HPDE6-E6E7 (cell line): ENCODE results near the gene CANX.

Source experiments
- DNase-seq: peaks from one replicate; pipeline ENCODE4 v3.0.0; 2011; ENCODE audit warnings: missing footprints; ENCODE audit errors: extremely low spot score

The CANX gene

DNA sequence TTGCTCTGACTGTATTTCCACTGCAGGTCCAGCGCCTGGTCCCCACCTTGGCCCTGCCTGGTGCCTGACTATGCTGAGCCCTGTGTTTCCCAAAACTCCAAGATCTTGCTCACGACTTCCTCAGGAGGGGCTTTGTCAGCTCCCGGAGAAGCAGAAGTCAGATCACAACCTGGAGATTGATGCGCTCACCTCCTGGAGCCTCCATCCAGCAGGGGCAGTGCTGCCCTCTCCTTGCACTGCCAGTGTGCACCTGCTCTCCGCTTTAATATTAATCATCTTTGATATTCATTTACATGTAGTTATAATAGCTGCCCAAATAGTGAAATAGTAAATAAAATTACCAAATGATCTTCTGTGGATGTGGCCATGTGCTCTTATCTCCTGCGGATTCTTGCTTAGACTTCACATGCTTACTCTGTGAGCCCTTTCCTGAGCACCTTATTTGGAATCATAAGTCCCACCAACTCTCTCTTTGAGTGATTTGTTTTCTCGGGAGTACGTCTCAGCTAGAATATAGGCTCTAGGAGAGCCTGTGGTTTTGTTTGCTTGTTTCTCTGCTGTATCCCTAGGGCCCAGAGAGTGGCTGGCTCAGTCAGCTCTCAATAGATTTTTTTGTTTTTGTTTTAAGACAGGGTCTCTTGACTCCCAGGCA lies 51.2 kb downstream of the CANX start:
- DNase-seq = no peak

GRCh38 chr5:179753971-179754370 lies 55.2 kb downstream of the CANX start:
- no peak for DNase-seq

GRCh38 chr5:179755022-179755421 lies 56.3 kb downstream of the CANX start:
- DNase-seq = no peak

DNA sequence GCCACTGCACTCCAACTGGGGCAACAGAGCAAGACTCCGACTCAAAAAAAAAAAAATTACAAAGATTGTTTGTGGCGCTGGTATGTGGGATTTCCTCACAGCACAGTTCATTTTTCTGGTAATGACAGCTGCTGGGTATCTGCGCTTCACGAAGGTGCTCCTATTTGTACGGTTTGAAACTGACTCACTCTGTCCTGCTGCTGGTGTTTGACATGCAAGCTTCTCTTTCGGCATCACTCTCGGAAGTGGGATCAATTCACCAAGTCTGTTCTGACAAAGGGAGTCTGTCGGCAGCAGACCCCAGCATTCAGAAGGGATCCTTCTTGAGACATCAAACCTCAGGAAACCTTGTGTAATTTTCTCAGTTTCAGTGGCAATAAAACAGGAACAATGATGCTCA lies 60.2 kb downstream of the CANX start:
- DNase-seq = no peak

DNA sequence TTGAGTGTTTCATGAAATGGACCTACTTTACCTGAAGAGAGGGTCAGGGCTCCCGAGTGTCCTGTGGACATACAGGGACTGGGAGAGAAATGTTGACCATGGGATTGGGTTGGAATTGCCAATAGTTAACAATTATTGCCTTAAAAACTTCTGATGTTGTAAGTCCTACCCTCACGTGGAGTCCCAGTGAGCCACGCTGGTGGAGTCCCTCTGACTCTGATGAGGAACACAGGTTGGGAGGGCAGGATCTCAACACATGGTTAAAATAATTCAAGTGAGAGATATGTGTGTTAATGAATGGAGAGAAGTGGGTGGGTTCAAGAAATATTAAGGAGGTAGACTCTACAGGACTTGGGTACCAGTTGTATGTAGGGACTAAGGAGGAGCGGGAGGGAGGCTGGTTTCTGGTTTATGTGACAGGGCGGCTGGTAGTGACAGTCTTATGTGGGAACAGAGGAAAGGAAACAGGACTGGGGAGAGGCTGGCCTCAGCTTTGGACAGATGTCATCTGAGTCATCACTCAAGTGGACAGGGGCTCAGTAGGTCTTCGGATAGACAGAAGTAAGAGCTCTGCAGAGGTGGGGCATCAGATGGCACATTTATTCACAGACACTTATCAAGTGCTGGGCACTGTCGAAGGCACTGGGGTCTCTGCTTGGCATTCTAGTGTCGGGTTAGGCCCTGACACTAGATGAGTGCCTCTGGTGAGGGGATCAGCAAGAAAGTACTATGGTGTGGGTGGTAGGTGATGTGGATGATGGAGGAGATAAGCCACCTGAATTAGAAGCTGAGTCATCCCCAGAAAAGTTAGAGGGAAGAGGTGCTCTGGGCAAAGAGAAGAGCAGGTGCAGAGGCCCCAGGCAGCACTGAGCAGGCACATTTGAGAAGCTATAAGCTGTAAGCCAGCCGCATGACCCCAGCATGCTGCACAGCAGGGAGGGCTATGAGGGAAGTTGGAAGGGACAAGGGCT lies 61.1 kb downstream of the CANX start:
- DNase-seq = no peak

GRCh38 chr5:179762079-179762780 lies 63.5 kb downstream of the CANX start:
- peak; percentile 20 for DNase-seq

DNA sequence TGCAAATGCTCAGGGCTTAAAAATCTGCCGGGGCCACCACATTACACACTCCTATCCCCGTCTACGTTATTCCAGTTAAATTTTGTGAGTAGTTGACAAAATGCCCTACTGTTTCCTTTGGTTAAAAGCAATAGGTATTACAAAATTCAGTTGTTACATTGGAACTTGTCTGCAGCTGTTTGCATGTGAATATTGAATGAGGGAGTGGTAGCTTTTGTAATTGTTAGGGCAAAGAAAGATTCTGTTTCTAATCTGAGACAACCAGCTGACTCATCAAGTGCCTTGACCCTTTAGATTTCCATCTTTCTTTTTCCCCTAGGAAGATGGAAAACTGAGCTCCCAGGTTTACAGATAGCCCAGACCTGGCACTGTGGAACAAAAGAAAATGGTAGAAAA lies 64.0 kb downstream of the CANX start:
- peak; percentile 50 for DNase-seq

GRCh38 chr5:179763215-179763945 lies 64.6 kb downstream of the CANX start:
- peak; percentile 57 for DNase-seq

GRCh38 chr5:179764056-179764455 lies 65.3 kb downstream of the CANX start:
- DNase-seq = no peak

DNA sequence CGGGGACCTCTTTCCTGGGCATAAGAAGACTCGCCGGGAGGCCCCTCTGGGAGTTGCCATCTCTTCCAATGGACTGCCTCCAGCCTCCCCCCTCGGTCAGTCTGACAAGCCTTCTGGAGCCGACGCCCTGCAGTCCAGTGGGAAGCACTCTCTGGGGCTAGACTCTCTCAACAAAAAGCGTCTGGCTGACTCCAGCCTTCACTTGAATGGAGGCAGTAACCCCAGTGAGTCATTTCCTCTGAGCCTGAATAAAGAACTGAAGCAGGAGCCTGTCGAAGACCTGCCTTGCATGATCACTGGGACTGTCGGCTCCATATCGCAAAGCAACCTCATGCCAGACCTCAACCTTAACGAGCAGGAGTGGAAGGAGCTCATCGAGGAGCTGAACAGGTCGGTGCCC lies 66.6 kb downstream of the CANX start:
- peak; percentile 81 for DNase-seq

DNA sequence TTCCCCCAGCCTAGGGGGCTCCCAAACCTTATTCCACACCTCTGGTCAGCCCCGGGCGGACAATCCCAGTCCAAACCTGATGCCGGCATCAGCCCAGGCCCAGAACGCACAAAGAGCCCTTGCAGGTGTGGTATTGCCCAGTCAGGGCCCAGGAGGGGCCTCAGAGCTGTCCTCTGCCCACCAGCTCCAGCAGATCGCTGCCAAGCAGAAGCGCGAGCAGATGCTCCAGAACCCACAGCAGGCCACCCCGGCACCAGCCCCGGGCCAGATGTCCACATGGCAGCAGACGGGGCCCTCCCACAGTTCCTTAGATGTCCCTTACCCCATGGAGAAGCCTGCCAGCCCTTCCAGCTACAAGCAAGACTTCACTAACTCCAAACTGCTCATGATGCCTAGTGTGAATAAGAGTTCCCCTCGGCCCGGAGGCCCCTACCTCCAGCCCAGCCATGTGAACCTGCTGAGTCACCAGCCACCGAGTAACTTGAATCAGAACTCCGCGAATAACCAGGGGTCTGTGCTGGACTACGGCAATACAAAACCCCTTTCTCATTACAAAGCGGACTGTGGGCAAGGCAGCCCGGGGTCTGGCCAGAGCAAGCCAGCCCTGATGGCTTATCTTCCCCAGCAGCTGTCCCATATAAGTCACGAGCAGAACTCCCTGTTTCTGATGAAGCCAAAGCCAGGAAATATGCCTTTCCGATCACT lies 67.4 kb downstream of the CANX start:
- DNase-seq = no peak

GRCh38 chr5:179766726-179767455 lies 68.1 kb downstream of the CANX start:
- no peak for DNase-seq

DNA sequence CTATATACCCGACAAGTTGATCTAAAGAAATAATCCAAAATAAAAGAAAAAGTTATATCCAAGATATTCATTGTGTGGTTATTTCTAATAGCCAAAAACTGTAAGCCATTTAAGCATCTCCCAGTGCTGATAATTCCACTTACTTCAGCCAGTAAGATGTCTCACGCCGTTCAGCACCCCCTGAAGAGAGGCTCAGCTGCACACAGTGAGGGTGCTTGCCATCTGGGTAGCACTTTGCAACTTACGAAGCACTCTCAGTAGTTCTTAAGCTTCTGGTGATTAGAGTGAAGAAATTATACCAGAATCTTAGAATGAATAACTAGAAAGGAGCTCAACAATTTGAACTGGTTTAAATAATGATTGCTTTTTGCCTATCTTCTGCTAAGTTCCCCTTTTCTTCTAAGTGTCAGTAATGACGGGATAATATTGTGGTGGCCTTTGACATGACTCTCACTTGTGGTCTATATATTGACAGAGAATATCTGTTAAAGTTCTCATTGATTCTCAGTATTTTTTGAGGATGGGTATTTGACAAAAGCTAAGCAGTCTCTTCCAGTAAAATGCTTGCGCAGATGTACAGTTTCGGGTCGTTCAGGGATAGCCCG lies 68.8 kb downstream of the CANX start:
- no peak for DNase-seq

DNA sequence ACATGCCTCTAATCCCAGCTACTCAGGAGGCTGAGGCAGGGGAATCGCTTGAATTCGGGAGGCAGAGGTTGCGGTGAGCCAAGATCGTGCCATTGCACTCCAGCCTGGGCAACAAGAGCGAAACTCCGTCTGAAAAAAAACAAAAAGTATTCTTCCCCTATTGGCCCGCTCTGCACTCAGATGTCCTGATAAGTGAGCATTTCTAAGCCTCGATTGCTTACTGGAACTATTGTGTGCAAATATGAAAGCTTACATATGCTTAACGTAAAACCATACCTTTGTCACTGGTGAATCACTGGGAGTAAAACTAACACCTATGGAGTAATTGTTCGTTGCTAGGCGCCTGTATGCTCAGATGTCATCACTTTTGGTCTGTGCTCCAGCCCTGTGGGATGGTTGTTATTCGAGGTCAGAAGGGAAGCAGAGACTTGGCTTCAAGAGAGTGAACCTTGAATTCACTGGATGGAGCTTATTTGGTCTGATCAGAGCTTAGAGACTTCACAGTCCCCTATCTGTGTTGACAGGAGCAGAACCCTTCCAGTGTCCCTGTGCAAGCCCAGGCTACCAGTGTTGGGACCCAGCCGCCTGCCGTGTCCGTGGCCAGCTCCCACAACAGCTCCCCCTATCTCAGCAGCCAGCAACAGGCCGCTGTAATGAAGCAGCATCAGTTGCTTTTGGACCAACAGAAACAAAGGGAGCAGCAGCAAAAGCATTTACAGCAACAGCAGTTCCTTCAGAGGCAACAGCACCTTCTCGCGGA lies 69.7 kb downstream of the CANX start:
- no peak for DNase-seq

- no peak for DNase-seq
These were observed 70.5 kb downstream of the CANX start for GRCh38 chr5:179769271-179769670.

GRCh38 chr5:179769796-179770195 lies 71.0 kb downstream of the CANX start:
- no peak for DNase-seq

DNA sequence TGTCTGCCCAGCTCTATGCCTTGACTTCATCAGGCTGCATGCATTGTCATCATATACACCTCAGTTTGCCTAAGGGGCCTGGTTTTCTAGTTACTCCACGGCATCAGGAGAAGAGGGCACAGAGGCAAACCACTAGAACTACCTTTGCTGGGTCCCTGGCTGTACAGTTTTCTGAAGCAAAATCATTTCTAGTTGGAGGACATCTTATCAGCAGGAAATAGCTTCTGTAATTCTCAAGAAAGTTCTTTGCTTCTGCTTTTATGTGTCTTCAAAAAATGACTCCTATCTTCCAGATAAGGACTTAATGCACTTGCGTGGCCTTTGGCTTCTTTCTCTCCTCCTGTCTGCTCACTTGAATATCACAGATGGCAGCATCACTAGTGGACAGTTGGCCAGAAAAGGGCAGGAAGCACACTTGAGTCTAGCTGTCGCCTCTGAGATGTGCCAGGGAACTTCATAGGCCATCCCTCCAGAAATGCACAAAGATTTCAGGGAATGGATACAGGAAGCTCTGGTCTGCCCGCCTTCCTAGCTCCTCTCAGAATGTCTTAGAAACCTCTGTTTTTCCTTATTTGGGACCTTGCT lies 72.6 kb downstream of the CANX start:
- DNase-seq = no peak

- DNase-seq = no peak
These were observed 73.6 kb downstream of the CANX start for GRCh38 chr5:179772351-179772750.

GRCh38 chr5:179773686-179774040 lies 74.9 kb downstream of the CANX start:
- no peak for DNase-seq
